Gastrocnemius medialis (tissue), 4 donors: Measurements from ENCODE around the gene CTSG.

Source experiments
- CTCF ChIP-seq, 5 experiments: fragments of 450-650 bp in 3 of 5; fragments of 200-600 bp in 2 of 5; sonication (generic) in 2 of 5; IDR thresholded peaks in 4 of 5; conservative IDR thresholded peaks in 1 of 5; 1 replicate in 4 of 5; 2 replicates in 1 of 5; pipeline ENCODE4 v1.5.1; 2016 to 2019; ENCODE audit warnings: antibody characterized with exemption in 5 of 5, mild to moderate bottlenecking in 3 of 5, moderate library complexity in 3 of 5
- POLR2A ChIP-seq, 2 donors: fragments of 450-650 bp; IDR thresholded peaks; one replicate each; pipeline ENCODE4 v1.6.1; 2017; ENCODE audit warnings: antibody characterized with exemption in 2 of 2, mild to moderate bottlenecking in 2 of 2, moderate library complexity in 2 of 2

DNA sequence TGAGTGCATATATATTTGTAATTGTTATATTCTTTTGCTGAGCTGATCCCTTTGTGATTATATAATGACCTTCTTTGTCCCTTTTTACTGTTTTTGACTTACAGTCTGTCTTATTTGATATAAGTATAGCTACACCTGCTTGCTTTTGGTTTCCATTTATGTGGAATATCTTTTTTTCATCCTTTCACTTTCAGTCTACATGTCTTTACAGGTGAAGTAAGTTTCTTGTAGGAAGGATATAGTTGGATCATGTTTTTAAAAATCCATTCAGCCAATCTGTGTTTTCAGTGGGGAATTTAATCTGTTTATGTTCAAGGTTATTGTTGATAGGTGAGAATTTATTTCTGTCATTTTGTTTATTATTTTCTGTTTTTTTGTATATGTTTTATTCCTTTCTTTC is 21.4 kb upstream of the CTSG start:
- TF ChIP-seq CTCF (IDR thresholded peaks at IDR 0.05 in 4 of 5, conservative IDR thresholded peaks at IDR 0.05 in 1 of 5) (no peak), POLR2A (IDR thresholded peaks at IDR 0.05) (no peak)
